WTC11 (cell line): ENCODE data around the gene LRRC14B.
"Not testable (repeated sequence)": the region's sequence is repeated elsewhere in the genome, so short reads cannot be mapped to it uniquely, and the experiment has no call there.

Source experiments
- ELF4 ChIP-seq: sonication (generic); formaldehyde crosslinking; IDR thresholded peaks from 2 replicates; pipeline ENCODE4 v1.8.1; 2022; ENCODE audit warnings: low read depth, mild to moderate bottlenecking, moderate library complexity, missing genetic modification reagents
- TEAD4 ChIP-seq: sonication (generic); formaldehyde crosslinking; IDR thresholded peaks from 2 replicates; pipeline ENCODE4 v1.8.0; 2022; ENCODE audit warnings: mild to moderate bottlenecking, missing genetic modification reagents
- TF ChIP-seq, protein P1 (sequence below): fragments of 250-450 bp; sonication (Bioruptor Pico); conservative IDR thresholded peaks from 2 replicates; pipeline ENCODE4 v1.9.0; 2021; ENCODE audit warnings: mild to moderate bottlenecking
- TF ChIP-seq, protein P2 (sequence below): fragments of 200-600 bp; IDR thresholded peaks from 2 replicates; pipeline ENCODE4 v1.8.0; 2022; ENCODE audit warnings: antibody characterized with exemption
- TF ChIP-seq, protein P3 (sequence below): fragments of 250-450 bp; sonication (Bioruptor Pico); IDR thresholded peaks from 2 replicates; pipeline ENCODE4 v1.9.0; 2021; ENCODE audit warnings: mild to moderate bottlenecking

DNA sequence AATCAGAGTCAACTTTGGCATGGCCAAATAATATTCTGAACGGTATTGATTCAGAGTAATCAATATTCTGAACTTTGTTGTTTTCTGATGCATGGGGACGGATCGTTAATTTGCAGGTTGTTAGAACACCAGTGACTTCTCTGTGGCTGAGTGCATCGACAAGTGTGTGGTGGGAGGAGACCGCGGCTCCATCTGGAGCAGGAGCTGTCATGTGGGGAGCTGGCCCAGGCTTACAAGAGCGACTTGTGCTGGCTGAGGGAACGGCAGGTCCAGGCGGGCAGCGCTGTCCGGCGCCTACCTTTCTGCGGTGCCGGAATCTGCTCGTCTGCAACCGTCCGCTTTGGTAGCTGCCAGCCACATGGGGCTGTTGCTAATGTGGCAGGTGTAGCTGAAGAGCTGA lies 36.1 kb downstream of the LRRC14B start:
- TF ChIP-seq, protein P1, sequence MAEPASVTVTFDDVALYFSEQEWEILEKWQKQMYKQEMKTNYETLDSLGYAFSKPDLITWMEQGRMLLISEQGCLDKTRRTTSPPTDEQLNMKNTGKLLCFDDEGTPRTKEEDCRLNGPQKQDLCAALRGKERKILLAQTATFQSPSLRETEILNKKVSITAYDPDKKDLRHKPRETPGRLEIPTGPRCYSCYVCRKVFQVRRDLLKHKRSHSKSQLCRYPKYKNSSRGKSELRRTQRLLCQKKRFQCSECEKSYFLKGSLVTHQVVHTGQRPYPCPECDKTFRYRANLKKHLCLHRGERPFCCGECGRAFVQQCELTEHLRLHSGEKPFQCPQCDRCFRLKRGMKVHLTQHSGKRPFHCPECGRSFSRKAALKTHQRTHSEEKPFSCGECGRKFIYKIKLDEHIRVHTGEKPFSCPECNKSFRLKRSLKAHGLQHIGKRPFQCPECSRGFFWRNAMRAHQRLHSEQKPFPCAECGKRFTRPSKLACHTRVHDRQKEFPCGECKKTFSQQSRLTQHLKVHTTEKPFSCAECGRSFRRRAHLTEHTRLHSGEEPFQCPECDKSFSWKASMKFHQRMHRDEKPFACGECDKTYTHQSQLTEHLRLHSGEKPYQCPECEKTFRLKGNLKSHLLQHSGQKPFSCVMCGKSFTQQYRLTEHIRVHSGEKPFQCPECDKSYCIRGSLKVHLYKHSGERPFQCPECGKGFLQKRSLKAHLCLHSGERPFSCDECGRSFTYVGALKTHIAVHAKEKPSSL, result not testable (repeated sequence)
- TF ChIP-seq, protein P2, sequence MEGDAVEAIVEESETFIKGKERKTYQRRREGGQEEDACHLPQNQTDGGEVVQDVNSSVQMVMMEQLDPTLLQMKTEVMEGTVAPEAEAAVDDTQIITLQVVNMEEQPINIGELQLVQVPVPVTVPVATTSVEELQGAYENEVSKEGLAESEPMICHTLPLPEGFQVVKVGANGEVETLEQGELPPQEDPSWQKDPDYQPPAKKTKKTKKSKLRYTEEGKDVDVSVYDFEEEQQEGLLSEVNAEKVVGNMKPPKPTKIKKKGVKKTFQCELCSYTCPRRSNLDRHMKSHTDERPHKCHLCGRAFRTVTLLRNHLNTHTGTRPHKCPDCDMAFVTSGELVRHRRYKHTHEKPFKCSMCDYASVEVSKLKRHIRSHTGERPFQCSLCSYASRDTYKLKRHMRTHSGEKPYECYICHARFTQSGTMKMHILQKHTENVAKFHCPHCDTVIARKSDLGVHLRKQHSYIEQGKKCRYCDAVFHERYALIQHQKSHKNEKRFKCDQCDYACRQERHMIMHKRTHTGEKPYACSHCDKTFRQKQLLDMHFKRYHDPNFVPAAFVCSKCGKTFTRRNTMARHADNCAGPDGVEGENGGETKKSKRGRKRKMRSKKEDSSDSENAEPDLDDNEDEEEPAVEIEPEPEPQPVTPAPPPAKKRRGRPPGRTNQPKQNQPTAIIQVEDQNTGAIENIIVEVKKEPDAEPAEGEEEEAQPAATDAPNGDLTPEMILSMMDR, result not testable (repeated sequence)
- TF ChIP-seq, protein P3, sequence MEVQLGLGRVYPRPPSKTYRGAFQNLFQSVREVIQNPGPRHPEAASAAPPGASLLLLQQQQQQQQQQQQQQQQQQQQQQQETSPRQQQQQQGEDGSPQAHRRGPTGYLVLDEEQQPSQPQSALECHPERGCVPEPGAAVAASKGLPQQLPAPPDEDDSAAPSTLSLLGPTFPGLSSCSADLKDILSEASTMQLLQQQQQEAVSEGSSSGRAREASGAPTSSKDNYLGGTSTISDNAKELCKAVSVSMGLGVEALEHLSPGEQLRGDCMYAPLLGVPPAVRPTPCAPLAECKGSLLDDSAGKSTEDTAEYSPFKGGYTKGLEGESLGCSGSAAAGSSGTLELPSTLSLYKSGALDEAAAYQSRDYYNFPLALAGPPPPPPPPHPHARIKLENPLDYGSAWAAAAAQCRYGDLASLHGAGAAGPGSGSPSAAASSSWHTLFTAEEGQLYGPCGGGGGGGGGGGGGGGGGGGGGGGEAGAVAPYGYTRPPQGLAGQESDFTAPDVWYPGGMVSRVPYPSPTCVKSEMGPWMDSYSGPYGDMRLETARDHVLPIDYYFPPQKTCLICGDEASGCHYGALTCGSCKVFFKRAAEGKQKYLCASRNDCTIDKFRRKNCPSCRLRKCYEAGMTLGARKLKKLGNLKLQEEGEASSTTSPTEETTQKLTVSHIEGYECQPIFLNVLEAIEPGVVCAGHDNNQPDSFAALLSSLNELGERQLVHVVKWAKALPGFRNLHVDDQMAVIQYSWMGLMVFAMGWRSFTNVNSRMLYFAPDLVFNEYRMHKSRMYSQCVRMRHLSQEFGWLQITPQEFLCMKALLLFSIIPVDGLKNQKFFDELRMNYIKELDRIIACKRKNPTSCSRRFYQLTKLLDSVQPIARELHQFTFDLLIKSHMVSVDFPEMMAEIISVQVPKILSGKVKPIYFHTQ, result not testable (repeated sequence)
- TF ChIP-seq TEAD4; ELF4 (CRISPR knock-in tag): not testable (repeated sequence)
